T-helper 2 cell (primary cell): ENCODE results near the gene DBR1.

Experiments
- DNase-seq, 5 experiments: peaks; one replicate each; pipeline versions ENCODE4 v3.0.0 to v3.0.0-alpha.2; 2012 to 2022

DBR1 gene

GRCh38 chr3:138118612-138119422 is 55.9 kb downstream of the DBR1 start:
- peak in 3 of 5 experiments; percentile 13 to 41 (median 41) for DNase-seq

DNA sequence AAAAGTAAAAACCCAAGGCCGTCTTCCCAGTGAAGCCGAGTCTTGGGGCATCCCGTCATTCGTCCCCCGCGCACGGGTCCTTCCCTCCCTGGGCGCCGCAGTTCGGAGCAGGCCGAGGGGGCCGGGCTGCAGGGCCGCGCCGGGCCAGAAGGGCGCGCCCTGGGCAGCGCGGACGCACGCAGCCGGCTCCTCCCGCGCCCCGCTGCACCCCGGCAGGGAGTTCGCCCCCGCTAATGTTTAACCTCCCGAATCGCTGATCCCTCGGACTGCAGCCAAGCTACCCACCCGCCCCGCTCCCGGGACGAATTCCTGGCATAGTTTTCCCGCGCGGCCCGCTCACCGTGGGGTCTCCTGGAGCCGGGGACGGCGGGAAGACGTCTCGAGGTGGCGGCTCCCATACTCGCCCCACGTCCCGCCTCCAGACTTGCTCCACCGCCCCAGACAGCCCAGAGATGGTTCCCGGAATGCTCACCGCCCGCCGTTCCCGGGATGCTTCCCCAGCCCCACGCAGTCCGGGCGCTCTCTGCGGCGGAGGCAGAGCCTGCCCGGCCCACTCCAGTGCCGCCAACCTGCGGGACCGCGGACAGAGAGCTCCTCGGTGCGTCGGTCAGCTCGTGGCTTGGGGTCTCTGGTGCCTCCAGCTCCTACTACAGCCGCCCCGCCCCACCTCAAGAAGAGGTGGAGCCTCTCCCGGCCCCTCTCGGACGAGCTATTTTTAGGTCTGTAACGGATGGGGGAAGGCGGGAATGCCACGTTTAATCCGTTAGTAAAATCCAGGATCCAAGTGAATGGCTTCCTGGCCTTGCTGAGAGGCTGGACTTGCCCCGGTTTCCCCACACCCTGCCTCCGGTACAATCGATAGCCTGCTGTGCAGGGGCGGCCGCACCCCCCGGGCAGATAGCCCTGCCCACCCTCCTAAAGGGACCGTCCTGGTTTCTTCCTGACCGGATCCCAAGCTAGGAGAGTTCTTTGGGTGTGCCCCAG is 59.4 kb downstream of the DBR1 start, which contains the start of gene DZIP1L:
DZIP1L (minus strand) TSS at position 621 of the 984 bp plus-strand sequence. CDS start 11,637 bp downstream, outside the sequence.
- peak in 1 of 5 experiments; percentile 46 for DNase-seq

DNA sequence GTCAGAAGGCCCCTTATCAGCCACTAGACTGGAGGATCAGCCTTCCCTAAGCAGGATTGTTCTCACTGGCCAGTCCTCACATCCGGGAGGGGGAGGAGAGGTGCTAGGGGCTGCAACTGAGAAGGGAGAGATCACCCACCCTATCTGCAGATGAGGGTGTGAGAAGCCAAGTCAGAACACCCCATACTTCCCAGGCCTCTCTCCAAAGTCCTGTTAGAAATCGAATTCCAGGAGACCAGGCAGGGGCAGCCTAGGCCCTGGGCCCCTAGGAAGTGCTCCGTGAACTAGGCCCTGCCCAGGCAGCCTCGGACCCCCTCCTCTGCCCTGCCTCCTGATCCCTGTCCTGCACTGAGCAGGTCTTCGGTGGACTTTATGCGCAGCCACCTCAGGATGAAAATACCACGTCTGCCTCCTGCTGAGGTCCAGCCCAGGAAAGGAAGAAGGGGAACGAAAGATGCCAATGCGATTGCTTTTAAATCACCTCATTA is 60.2 kb downstream of the DBR1 start:
- no peak for DNase-seq

- no peak for DNase-seq
Measured at GRCh38 chr3:138113326-138113725, 61.4 kb downstream of the DBR1 start.

DNA sequence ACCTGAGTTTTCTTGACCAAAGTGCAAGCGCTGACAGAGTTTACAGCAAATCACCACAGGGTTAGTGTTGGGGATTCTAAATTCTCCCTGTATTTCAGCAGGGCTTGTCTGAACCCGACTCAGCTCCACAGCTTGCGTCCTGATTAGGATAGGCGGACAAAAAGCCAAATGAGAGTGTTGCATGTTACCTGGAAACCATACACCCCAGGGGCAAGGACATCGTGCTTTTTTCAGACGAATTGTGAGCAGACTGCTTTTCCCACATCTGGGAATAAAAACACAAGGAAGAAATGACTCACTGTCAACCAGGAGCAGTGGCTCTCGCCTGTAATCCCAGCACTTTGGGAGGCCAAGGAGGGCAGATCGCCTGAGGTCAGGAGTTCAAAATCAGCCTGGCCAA is 62.4 kb downstream of the DBR1 start:
- DNase-seq, result no peak
